ENCODE results near the gene SHKBP1.
"Not testable (repeated sequence)": the region's sequence is repeated elsewhere in the genome, so short reads cannot be mapped to it uniquely, and the experiment has no call there.

The SHKBP1 gene

DNA sequence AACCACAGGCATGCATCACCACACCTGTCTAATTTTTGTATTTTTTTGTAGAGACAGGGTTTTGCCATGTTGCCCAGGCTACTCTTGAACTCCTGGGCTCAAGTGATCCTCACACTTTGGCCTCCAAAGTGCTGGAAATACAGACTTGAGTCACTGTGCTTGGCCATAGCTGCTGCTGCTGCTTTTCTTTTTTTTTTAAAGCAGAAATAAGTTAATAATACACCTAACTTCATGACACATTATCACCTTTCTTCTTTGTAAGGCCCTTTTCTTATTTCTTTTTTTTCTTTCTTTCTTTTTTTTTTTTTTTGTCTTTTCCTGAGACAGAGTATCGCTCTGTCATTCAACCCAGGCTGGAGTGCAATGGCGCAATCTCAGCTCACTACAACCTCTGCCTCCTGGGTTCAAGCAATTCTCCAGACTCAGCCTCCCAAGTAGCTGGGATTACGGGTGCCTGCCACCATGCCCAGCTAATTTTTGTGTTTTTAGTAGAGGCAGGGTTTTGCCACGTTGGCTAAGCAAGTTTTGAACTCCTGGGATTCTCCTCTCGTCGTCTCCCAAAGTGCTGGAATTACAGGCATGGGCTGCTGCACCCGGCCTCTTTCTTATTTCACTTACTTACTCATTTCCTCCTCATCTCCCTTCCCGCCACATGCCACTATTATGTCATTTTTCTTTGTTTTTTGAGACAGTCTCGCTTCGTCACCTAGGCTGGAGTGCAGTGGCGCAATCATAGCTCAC, 8.7 kb downstream of the SHKBP1 start:
- DNase-seq (ENCODE audit: low spot score): no peak

GRCh38 chr19:40585982-40586422, 9.3 kb downstream of the SHKBP1 start:
- no peak for DNase-seq (ENCODE audit: low spot score)

DNA sequence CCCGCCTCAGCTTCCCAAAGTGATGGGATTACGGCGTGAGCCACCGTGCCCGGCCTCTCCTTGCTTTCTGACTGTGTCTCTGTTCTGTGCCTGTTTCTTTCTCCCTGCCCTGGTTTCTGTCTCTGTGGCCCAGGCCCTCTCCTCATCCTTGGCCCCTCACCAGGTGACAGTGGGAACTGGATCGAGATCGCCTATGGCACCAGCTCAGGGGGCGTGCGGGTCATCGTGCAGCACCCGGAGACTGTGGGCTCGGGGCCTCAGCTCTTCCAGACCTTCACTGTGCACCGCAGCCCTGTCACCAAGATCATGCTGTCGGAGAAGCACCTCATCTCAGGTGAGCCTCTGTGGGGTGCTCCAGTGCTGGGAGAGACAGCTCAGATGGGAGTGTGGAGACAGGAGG, 9.9 kb downstream of the SHKBP1 start:
- DNase-seq (ENCODE audit: low spot score): no peak

DNA sequence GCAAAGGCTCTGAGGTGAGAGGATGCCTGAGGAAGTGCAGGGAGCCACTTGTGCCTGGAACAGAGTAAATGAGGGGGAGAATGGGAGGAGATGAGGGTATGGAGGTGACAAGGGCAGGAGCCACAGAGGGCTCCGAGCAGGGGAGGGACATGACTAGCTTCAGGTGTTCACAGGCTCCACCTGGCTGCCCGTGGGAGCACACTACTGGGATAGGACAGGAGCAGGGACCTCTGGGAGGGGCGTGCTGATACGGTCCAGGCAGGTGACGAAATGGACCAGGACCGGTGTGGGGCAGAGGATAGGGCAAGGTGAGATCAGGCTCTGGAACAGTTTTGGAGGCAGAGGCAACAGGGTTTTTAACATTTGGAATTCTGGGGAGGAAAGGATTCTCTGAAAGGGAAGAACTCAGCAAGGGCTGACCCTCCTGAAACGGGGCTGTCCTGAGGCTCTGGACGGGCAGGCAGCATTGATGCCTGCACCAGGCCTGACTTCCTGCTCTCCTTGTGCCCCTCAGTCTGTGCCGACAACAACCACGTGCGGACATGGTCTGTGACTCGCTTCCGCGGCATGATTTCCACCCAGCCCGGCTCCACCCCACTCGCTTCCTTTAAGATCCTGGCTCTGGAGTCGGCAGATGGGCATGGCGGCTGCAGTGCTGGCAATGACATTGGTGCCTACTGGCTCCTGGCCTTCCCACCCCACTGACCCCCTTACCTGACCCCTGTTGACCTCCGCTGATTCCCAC, 11.6 kb downstream of the SHKBP1 start:
- DNase-seq (ENCODE audit: low spot score): no peak

DNA sequence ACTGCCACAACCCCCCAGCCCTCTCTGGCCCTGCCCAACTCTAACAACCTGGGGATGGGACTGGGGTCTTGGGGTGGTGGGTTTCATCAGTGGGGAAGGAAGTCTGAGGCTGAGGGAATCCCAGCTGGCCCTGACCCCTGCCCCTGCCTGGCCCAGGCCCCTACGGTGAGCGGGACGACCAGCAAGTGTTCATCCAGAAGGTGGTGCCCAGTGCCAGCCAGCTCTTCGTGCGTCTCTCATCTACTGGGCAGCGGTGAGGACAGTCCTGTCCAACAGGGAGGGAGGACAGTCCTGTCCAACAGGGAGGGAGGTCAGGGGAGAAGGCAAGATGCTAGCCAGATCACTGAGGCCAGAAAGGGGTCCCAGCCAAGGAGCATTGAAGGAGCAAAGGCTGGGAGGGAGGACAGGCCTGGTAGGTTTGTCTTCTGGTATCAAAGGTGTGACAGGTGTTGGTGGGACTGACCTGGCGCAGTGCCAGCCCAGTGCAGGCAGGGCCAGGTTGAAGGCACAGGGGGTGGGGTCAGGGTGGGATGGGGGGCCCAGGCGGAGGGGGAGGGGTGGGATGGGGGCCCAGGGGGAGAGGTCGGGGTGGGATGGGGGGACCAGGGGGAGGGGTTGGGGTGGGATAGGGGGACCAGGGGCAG, 12.4 kb downstream of the SHKBP1 start:
- DNase-seq (ENCODE audit: low spot score): no peak

- DNase-seq (ENCODE audit: low spot score): no peak
These were observed 13.1 kb downstream of the SHKBP1 start for GRCh38 chr19:40589591-40590429.

DNA sequence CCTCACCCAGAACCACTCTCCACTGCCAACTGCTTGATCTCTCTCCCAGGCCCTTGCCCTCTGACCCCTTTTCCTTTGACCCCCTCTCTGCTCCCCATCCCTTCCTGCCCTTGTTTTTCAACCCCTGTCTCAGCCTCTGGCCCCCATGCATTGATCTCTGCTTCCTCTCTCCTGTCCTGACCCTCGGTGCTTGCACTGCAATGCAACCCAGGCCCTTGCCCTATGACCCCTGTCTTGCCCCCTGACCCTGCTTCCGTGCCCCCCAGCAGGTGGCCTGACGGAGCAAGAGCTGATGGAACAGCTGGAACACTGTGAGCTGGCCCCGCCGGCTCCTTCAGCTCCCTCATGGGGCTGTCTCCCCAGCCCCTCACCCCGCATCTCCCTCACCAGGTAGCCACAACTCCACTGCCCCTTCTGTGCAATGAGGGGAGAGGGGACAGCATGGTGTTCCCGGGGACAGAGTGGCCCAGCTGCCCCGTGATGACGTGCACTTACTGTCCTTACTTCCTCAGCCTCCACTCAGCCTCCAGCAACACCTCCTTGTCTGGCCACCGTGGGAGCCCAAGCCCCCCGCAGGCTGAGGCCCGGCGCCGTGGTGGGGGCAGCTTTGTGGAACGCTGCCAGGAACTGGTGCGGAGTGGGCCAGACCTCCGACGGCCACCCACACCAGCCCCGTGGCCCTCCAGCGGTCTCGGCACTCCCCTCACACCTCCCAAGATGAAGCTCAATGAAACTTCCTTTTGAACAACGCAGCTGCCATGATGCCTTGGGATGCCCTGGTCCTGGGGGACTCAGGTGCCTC, 14.0 kb downstream of the SHKBP1 start:
- no peak for DNase-seq (ENCODE audit: low spot score)

DNA sequence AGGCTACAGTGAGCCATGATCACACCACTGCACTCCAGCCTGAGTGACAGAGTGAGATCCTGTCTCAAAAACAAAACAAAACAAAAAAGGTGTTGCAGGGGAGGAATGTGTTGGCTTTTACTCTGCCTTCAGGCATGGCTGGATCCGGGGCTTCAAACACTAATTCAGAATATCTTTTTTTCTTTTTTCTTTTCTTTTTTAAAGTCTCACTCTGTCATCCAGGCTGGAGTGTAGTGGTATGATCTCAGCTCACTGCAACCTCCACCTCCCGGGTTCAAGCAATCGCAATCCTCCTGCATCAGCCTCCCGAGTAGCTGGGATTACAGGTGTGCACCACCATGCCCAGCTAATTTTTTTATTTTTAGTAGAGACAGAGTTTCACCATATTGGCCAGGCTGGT, 15.1 kb downstream of the SHKBP1 start:
- not testable (repeated sequence) for DNase-seq (ENCODE audit: low spot score)

DNA sequence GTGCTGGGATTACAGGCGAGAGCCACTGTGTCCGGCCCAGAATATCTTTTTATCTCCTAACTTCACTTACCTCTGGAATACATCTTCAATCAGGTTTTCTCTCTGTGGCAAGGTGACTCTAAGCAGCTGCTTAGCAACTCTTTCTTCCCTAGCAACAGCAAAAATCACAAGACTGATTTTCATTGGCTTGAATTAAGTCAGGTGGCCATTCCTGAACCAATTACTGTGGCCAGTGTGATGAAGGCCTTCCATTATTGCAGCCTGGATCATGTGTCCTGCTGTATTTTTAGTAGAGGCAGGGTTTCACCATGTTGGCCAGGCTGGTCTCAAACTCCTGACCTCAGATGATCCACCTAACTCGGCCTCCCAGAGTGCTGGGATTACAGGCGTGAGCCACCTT, 15.5 kb downstream of the SHKBP1 start:
- DNase-seq (ENCODE audit: low spot score): peak; percentile 58

GRCh38 chr19:40594255-40594654, 17.6 kb downstream of the SHKBP1 start:
- DNase-seq (ENCODE audit: low spot score): no peak

GRCh38 chr19:40594657-40595091, 18.0 kb downstream of the SHKBP1 start:
- no peak for DNase-seq (ENCODE audit: low spot score)

- DNase-seq (ENCODE audit: low spot score): no peak
These were observed 20.1 kb downstream of the SHKBP1 start for GRCh38 chr19:40596608-40597328.

DNA sequence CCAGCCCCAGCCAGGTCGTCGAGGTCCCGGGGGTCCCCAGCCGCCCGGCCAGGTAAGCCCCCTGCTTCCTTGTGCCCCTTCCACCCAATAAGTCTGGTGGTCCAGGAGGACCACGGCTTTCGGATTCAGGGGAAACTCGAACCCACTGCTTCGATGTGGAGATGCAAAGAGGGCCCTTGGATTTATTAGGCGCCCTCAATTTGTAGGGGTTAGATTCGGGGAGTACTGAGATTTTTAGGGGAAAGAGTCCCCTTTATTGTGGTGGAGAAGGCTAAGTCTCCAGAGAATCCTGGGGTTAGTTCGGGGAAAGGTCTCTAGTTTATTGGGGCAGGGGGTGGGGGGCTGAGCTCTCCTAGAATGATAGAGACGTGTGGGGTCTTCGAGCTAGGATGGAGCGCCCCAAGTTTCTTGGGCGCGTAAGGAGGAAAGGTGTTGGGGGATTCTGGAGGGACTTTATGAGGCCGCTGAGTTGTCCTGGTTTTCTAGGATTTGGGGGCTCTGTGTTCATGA, 20.7 kb downstream of the SHKBP1 start:
- DNase-seq (ENCODE audit: low spot score): no peak

- peak; percentile 83 for DNase-seq (ENCODE audit: low spot score)
These were observed 21.6 kb downstream of the SHKBP1 start for GRCh38 chr19:40598121-40598917.

DNA sequence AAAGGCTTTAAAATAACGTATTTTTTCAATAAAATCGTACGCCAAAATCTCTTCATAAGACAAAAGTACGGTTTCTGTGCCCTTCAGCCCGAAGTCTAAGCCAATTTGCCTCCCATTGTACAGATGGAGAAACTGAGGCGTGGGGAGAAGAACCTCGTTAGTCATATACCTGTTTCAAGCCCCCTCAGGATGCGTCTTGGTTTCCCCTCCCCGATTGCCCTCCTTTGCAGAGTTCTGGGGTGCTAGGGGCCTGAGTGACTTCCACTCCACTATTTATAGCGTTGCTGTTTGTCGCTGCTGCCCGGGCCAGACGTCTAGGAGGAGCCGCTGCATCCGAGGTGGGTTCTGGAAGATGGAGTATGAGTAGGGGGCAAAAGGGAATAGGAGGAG, 22.2 kb downstream of the SHKBP1 start:
- DNase-seq (ENCODE audit: low spot score): no peak

- DNase-seq (ENCODE audit: low spot score): no peak
These were observed 22.7 kb downstream of the SHKBP1 start for GRCh38 chr19:40599331-40599901.

- no peak for DNase-seq (ENCODE audit: low spot score)
These were observed 23.4 kb downstream of the SHKBP1 start for GRCh38 chr19:40599902-40600569.

GRCh38 chr19:40600570-40601133, 24.0 kb downstream of the SHKBP1 start:
- no peak for DNase-seq (ENCODE audit: low spot score)

Measured in activated CD4-positive, alpha-beta T cell treated with anti-CD3 and anti-CD28 coated beads, Interleukin-2, Interleukin-4, amounts not matched to agents 100 ng/mL and 50 ng/mL, durations not matched to agents 16 hours and 8 hours (primary cell).